ENCODE results near the gene ABCB8. TPM values are rescaled to one million over a fixed set of nuclear protein-coding genes. Genes with fewer than 3 reads are reported as not detected.
A peak's percentile ranks its signal among the peaks of the same experiment; 100 is the strongest.

Gene ABCB8
- total and polyA plus RNA-seq, 2 of the 4 experiments (the other 2 are of a cell fraction): 16.3 to 26.8 TPM

DNA sequence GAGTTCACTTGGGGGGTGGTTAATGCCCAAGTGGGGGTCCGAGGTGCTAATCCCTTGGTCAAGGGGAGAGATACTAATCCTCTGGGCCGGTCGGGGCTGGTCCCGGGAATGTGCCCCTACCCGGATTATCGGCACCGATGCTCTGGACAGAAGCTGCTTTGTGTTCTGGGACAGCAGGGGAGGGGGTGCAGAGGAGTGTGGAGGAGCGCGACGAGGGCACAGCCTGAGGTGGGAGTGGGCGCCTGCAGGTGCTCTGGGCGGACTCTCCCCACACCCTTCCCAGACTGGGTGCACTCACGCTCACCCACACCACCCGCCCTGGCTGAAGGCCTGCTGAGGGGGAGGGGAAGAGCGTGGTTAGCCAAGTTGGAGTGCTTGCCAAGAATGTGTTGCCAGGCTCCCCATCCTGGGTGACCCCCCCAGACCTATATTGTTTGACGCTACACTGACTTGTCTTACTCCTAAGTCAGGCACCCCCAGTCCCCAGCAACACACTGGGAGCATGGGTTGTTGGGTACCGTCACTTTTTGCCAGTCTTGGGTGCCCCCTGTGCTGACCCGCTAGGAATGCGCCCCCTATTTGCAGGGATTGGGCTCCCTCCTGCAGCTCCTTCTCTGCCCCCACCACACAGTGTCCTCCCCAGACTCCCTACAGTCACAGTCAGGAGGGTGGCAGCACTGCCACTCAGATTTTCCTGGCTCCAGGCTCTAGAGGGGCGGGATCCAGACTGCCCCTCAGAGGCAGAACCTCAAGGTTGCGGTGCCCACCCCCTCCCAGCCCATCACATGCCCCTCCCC is 32.4 kb downstream of the ABCB8 start (continued):
- TF ChIP-seq, protein P1, sequence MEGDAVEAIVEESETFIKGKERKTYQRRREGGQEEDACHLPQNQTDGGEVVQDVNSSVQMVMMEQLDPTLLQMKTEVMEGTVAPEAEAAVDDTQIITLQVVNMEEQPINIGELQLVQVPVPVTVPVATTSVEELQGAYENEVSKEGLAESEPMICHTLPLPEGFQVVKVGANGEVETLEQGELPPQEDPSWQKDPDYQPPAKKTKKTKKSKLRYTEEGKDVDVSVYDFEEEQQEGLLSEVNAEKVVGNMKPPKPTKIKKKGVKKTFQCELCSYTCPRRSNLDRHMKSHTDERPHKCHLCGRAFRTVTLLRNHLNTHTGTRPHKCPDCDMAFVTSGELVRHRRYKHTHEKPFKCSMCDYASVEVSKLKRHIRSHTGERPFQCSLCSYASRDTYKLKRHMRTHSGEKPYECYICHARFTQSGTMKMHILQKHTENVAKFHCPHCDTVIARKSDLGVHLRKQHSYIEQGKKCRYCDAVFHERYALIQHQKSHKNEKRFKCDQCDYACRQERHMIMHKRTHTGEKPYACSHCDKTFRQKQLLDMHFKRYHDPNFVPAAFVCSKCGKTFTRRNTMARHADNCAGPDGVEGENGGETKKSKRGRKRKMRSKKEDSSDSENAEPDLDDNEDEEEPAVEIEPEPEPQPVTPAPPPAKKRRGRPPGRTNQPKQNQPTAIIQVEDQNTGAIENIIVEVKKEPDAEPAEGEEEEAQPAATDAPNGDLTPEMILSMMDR (conservative IDR thresholded peaks at IDR 0.05; ENCODE audit: low read depth, low read length): peak; percentile 17; the same call in 1 of the 2 replicates
